ENCODE data around the gene ZBTB42.

DNA sequence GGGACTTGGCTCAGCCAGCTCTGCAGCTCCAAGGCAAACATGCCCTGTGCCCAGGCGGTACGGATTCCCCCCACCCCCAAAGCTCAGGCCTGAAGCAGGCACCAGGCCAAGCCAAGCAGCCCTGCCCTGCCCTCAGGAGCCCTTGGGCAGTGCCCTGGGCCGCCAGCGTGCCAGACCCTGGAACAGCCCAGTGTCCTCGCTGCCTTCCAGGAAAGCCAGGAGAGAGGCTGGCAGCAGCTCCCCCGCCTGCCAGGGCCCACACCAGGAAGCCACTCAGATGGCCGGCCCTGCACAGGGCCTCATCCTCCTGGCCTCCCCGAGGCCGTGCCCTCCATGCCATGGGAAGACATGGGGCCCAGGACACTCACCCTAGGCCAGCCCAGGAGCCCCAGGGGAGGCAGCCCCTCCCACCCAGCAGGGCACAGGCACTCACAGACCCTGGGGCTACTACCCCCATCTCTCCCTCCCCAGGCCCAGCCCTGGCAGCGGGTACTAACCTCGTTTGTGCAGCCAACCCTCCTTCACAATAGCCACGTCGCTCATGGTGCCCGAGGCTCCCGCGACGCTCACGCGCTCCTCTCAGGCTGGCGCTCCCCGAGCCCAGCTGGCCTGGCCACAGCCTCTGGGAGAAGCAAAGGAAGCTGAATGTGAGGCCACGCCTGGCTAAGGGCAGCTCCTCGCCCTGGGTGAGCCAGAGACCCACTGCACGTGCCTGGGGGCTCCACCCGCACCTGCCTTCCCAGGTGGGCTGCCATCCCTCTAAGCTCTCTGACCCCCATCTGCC lies 8.6 kb upstream of the ZBTB42 start:
- no peak for TF ChIP-seq RAD21 (IDR thresholded peaks at IDR 0.05; ENCODE audit: low read length)
- TF ChIP-seq, protein P1, sequence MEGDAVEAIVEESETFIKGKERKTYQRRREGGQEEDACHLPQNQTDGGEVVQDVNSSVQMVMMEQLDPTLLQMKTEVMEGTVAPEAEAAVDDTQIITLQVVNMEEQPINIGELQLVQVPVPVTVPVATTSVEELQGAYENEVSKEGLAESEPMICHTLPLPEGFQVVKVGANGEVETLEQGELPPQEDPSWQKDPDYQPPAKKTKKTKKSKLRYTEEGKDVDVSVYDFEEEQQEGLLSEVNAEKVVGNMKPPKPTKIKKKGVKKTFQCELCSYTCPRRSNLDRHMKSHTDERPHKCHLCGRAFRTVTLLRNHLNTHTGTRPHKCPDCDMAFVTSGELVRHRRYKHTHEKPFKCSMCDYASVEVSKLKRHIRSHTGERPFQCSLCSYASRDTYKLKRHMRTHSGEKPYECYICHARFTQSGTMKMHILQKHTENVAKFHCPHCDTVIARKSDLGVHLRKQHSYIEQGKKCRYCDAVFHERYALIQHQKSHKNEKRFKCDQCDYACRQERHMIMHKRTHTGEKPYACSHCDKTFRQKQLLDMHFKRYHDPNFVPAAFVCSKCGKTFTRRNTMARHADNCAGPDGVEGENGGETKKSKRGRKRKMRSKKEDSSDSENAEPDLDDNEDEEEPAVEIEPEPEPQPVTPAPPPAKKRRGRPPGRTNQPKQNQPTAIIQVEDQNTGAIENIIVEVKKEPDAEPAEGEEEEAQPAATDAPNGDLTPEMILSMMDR (IDR thresholded peaks at IDR 0.05), result no peak
- TF ChIP-seq, protein P2, sequence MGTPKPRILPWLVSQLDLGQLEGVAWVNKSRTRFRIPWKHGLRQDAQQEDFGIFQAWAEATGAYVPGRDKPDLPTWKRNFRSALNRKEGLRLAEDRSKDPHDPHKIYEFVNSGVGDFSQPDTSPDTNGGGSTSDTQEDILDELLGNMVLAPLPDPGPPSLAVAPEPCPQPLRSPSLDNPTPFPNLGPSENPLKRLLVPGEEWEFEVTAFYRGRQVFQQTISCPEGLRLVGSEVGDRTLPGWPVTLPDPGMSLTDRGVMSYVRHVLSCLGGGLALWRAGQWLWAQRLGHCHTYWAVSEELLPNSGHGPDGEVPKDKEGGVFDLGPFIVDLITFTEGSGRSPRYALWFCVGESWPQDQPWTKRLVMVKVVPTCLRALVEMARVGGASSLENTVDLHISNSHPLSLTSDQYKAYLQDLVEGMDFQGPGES (IDR thresholded peaks at IDR 0.05; ENCODE audit: low read depth, low read length), result no peak
